ENCODE results near the gene CCDC93. TPM values are rescaled to one million over a fixed set of nuclear protein-coding genes. Genes with fewer than 3 reads are reported as not detected.

CCDC93 gene
- total and polyA plus RNA-seq, 2 experiments from 2014 or later = 12.8 to 15.9 TPM

DNA sequence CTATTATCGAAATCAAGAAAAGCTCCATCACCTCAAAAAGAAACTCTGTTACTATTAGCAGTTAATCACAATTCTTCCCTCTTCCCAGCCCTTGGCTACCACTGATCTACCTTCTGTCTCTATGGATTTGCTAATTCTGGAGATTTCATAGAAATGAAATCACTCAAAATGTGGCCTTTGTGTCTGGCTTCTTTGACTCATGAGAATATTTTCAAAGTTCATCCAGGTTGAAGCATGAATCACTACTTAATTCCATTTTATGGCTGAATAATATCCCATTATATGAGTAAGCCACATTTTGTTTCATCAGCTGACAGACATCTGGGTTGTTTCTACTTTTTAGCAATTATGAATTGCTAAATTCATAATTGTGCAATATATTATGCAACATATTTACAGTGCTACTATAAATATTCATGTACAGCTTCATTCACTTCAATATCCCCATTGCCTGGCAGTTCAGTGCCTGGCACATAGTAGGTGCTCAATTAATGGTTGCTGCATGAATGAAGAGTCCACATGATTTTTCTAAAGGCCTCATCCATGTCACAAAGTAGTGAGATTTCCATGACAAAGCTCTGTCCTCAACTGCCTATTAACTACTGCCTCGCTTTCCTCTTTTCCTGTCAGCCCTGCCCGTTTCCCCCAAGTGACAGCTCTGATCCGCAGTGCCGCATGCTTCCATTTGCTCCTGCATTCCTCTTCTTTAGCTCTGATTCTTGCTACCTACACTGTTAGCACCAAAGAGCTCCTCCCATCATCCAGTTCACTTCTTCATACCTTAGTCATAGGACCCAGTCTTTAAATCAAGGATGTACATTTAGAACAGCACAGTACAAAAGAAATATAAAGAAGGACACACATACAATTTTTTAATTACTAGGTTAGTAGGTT is 32.8 kb downstream of the CCDC93 start:
- peak; percentile 94 for DNase-seq
- no peaks in the 10 kb centered on the region for H3K27me3 ChIP-seq (replicated peaks; ENCODE audit: insufficient read depth)
- no peak overlapping the region for H2AFZ ChIP-seq
- WGBS, 2 experiments (ENCODE audit: low coverage in 1 of 2, low lambda C conversion rate in 2 of 2, missing lambda C conversion rate in 2 of 2) = 70 to 73% methylated on average over 5 of the region's 5 CpGs
- no peaks in the 10 kb centered on the region for H4K20me1 ChIP-seq (ENCODE audit: insufficient read depth)
- peaks cover 65% of the 10 kb centered on the region for H3K4me1 ChIP-seq (ENCODE audit: insufficient read depth)
- in situ Hi-C loops (cut with MboI) = no loop called here
- H3K9me3 ChIP-seq (ENCODE audit: low read depth) = no peaks in the 10 kb centered on the region
- no peak for TF ChIP-seq EZH2 (IDR thresholded peaks at IDR 0.05; ENCODE audit: insufficient read depth, poor library complexity, severe bottlenecking)
- TF ChIP-seq EZH2phosphoT487 (IDR thresholded peaks at IDR 0.05; ENCODE audit: insufficient read depth, low read depth) = 0 out of 2 replicates have a peak, but pooled peaks have one; percentile 51
- peak overlapping the region; percentile 91 for H3K27ac ChIP-seq
- peaks cover 53% of the 10 kb centered on the region for H3F3A ChIP-seq (ENCODE audit: insufficient read depth)
- H3K9me2 ChIP-seq (ENCODE audit: insufficient read depth) = no peaks in the 10 kb centered on the region
- H3K9ac ChIP-seq = peak overlapping the region; percentile 74
- peaks cover 18% of the 10 kb centered on the region for H3K79me2 ChIP-seq (ENCODE audit: insufficient read depth)
- peak overlapping the region; percentile 47; the same call in 1 of the 2 replicates for H3K4me3 ChIP-seq
- peak overlapping the region; percentile 72 for H3K4me2 ChIP-seq (ENCODE audit: unreplicated experiment)
- peaks cover 11% of the 10 kb centered on the region for H3K36me3 ChIP-seq (ENCODE audit: low read depth)

- H2AFZ ChIP-seq = peak overlapping the region; percentile 26; the same call in 1 of the 2 replicates
- DNase-seq = peak; percentile 91
- peaks cover 6% of the 10 kb centered on the region; the same call in 1 of the 2 replicates for H3K36me3 ChIP-seq (ENCODE audit: low read depth)
- WGBS, 2 experiments (ENCODE audit: low coverage in 1 of 2, low lambda C conversion rate in 2 of 2, missing lambda C conversion rate in 2 of 2) = 10% methylated on average over 6 of the region's 6 CpGs
- H3K9ac ChIP-seq = peak overlapping the region; percentile 74
- H3K4me2 ChIP-seq (ENCODE audit: unreplicated experiment) = peak overlapping the region; percentile 72
- peak overlapping the region; percentile 47 for H3K4me3 ChIP-seq
- H3K79me2 ChIP-seq (ENCODE audit: insufficient read depth) = peaks cover 18% of the 10 kb centered on the region
- H3K9me2 ChIP-seq (ENCODE audit: insufficient read depth) = no peaks in the 10 kb centered on the region
- H3F3A ChIP-seq (ENCODE audit: insufficient read depth) = peaks cover 53% of the 10 kb centered on the region
- in situ Hi-C loops (cut with MboI) = no loop called here
- H3K9me3 ChIP-seq (ENCODE audit: low read depth) = no peaks in the 10 kb centered on the region
- H3K27ac ChIP-seq = peak overlapping the region; percentile 91
- H3K4me1 ChIP-seq (ENCODE audit: insufficient read depth) = peaks cover 65% of the 10 kb centered on the region
- H3K27me3 ChIP-seq (replicated peaks; ENCODE audit: insufficient read depth) = no peaks in the 10 kb centered on the region
- no peaks in the 10 kb centered on the region for H4K20me1 ChIP-seq (ENCODE audit: insufficient read depth)
- TF ChIP-seq EZH2phosphoT487 (IDR thresholded peaks at IDR 0.05; ENCODE audit: insufficient read depth, low read depth) = no peak
- TF ChIP-seq EZH2 (IDR thresholded peaks at IDR 0.05; ENCODE audit: insufficient read depth, poor library complexity, severe bottlenecking) = no peak
Observed at GRCh38 chr2:117979911-117980701, 33.8 kb downstream of the CCDC93 start.

DNA sequence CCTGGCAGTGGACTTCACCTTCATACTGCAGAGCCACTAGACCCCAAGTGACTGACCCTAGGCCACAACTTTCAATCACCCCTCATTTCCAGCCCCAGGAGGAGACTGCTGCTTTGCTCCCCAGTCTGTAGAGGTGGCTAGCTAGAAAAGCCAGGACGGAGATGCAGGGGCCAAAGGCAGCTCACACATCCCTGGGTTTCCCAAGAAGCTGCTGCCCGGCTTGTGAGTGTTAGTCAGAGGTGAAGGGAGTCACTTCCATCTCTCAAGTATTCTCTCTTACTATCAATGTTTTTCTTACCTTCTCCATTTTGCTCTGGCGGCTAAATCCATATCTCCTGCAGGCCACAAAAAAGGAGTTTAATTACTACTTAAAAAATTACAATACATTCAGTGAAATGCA is 36.2 kb downstream of the CCDC93 start:
- Histone ChIP-seq H3K9ac (no peak overlapping the region), H3K9me3 (ENCODE audit: low read depth) (no peaks in the 10 kb centered on the region), H3K79me2 (ENCODE audit: insufficient read depth) (peaks cover 18% of the 10 kb centered on the region), H2AFZ (no peak overlapping the region), H3K36me3 (ENCODE audit: low read depth) (peaks cover 11% of the 10 kb centered on the region), H3F3A (ENCODE audit: insufficient read depth) (peaks cover 48% of the 10 kb centered on the region), H3K4me2 (ENCODE audit: unreplicated experiment) (no peak overlapping the region), H3K9me2 (ENCODE audit: insufficient read depth) (no peaks in the 10 kb centered on the region), H3K27ac (peak overlapping the region; percentile 91), H3K27me3 (replicated peaks; ENCODE audit: insufficient read depth) (no peaks in the 10 kb centered on the region), H3K4me1 (ENCODE audit: insufficient read depth) (peaks cover 58% of the 10 kb centered on the region), H4K20me1 (ENCODE audit: insufficient read depth) (no peaks in the 10 kb centered on the region), H3K4me3 (no peak overlapping the region)
- no peak for TF ChIP-seq EZH2phosphoT487 (IDR thresholded peaks at IDR 0.05; ENCODE audit: insufficient read depth, low read depth)
- TF ChIP-seq EZH2 (IDR thresholded peaks at IDR 0.05; ENCODE audit: insufficient read depth, poor library complexity, severe bottlenecking) = no peak
- WGBS, 2 experiments (ENCODE audit: low coverage in 1 of 2, low lambda C conversion rate in 2 of 2, missing lambda C conversion rate in 2 of 2) = 95 to 98% methylated on average over 3 of the region's 3 CpGs
- peak; percentile 36 for DNase-seq
- in situ Hi-C loops (cut with MboI) = no loop called here

- H3K36me3 ChIP-seq (ENCODE audit: low read depth) = peaks cover 22% of the 10 kb centered on the region
- WGBS, 2 experiments (ENCODE audit: low coverage in 1 of 2, low lambda C conversion rate in 2 of 2, missing lambda C conversion rate in 2 of 2) = 94% methylated on average over 2 to 3 of the region's 3 CpGs
- H3K27ac ChIP-seq = no peak overlapping the region
- H3F3A ChIP-seq (ENCODE audit: insufficient read depth) = peaks cover 36% of the 10 kb centered on the region
- no peak for TF ChIP-seq EZH2phosphoT487 (IDR thresholded peaks at IDR 0.05; ENCODE audit: insufficient read depth, low read depth)
- no peaks in the 10 kb centered on the region for H3K9me3 ChIP-seq (ENCODE audit: low read depth)
- H2AFZ ChIP-seq = no peak overlapping the region
- no peak overlapping the region for H3K4me3 ChIP-seq
- H3K9ac ChIP-seq = no peak overlapping the region
- H3K4me2 ChIP-seq (ENCODE audit: unreplicated experiment) = no peak overlapping the region
- in situ Hi-C loops (cut with MboI) = no loop called here
- no peaks in the 10 kb centered on the region for H3K9me2 ChIP-seq (ENCODE audit: insufficient read depth)
- H3K79me2 ChIP-seq (ENCODE audit: insufficient read depth) = peaks cover 18% of the 10 kb centered on the region; the same call in 1 of the 2 replicates
- H3K27me3 ChIP-seq (replicated peaks; ENCODE audit: insufficient read depth) = no peaks in the 10 kb centered on the region
- DNase-seq = no peak
- peaks cover 55% of the 10 kb centered on the region for H3K4me1 ChIP-seq (ENCODE audit: insufficient read depth)
- H4K20me1 ChIP-seq (ENCODE audit: insufficient read depth) = no peaks in the 10 kb centered on the region
Observed at GRCh38 chr2:117976581-117976980, 37.3 kb downstream of the CCDC93 start.
